GM19452 (cell line): Measurements from ENCODE around the gene F2.
"Not testable (repeated sequence)": the region's sequence is repeated elsewhere in the genome, so short reads cannot be mapped to it uniquely, and the experiment has no call there.

Experiments
- ATAC-seq: cut with Tn5 transposase; IDR thresholded peaks from one replicate; pipeline ENCODE4 v1.9.1; 2021; ENCODE audit not compliant: unreplicated experiment

The F2 gene

DNA sequence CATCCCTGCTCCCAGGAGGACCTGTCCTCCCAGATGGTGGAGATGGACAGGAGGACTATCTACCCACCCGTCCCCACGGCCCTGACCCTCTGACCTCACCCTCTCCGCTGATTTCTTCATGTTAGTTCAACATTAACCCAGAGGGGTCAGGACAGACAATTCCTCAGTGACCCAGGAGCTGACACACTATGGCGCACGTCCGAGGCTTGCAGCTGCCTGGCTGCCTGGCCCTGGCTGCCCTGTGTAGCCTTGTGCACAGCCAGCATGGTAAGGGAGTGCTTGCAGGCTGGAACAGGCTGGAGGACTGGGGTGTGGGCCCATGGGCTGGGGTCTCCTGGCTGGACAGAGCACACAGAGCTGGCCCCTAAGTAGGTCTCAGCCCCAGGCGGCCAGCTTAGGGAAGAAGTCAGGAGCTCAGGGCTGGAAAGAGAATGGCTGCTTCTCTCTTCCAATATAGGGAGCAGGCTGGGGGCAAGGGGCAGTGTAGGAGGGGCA lies at the start of gene F2:
Gene F2, plus strand, starts transcription at position 166 of the 495 bp plus-strand sequence. Its CDS starts 23 bp downstream, at position 189.
- ATAC-seq: no peak

DNA sequence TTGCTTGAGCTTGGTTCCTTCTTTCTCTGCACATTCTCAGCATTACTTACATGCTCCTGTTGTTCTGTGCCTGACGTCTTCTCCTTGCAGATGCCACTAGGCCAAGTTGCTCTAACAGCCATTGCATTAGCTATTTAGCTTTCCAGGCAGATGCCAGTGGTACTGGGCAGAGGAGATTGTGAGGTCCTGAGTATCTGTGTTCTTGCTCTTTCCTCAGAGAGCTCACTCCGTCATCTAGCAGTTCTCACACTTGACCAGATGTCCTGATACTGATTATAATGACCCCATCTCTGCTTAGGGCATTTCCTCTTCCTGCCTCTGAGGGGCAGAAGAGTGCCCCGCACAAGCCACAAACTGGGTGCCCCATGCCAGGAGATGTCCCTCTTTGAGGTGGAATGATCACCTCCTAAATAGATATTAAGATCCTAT lies 49.3 kb upstream of the F2 start:
- no peak for ATAC-seq

DNA sequence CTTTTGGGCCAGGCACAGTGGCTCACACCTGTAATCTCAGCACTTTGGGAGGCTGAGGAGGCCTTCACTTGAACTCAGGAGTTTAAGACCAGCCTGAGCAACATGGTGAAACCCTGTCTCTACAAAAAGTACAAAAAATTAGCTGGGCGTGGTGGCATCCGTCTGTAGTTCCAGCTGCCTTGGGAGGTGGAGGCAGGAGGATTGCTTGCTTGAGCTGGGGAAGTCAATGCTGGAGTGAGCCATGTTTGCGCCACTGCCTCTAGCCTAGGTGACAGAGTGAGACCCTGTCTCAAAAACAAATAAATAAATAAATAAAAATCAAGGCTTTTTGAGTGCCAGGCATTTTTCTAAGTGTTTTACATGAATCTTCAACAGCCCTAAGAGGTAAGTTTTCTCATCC lies 48.5 kb upstream of the F2 start:
- not testable (repeated sequence) for ATAC-seq

- ATAC-seq: no peak
These were observed 47.1 kb upstream of the F2 start for GRCh38 chr11:46671958-46672315.

DNA sequence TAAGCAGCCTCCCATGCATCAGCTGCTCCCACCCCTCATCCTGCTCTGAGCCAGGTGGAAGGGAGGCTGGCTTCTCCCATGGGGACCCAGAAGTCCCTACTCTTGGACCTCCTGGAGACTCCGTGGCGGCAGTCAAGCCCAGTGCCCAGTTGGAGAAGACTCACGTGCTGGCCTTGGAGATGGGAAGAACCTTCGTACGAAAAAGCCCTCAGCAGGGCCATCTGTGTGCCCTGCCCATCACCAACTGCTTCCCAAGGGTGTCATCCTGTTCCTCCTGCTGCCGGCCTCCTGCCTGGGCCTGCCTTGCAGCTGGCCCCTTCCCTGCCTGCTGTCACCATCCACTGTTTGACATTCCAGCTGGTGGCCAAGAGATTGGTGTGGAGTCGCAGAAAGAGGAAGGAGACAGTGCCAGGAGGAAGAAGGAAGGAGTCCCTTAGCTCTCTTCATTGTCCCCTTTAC lies 46.6 kb upstream of the F2 start:
- no peak for ATAC-seq

DNA sequence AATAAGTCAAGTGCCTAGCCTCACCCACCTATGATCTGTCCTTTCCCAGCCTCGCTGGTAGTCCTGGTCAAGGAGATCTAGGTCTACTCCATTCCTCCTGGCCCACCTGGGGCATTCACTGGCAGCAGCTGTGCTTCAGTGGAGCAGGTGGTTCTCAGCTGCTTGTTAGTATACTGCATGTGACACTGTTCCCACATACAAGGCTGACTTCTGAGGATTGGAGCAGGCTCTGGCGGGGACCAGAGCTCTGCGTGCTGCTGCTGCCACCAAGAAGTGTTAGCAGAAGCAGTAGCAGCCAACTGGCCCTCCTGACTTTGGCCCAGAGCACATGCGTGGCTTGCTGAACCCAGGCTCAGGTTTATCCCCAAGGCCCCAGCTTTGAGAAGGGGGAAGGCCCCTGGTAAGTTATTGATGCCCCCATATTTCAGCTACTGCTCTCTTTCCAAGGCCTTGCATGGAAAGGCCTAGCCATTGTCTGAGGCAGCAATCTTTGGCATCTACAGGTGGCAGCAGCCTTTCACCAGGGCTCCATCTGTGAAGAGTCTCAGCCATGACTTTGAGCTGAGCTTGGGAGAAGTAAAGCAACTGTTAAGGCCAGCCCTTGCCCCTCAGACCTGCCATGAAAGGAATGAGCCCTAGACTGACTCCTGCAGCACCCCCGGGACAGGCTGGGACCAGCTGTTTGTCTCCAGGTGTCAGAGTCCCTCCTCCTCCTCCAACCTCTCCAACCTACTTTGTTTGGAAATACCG lies 45.1 kb upstream of the F2 start:
- ATAC-seq: no peak

DNA sequence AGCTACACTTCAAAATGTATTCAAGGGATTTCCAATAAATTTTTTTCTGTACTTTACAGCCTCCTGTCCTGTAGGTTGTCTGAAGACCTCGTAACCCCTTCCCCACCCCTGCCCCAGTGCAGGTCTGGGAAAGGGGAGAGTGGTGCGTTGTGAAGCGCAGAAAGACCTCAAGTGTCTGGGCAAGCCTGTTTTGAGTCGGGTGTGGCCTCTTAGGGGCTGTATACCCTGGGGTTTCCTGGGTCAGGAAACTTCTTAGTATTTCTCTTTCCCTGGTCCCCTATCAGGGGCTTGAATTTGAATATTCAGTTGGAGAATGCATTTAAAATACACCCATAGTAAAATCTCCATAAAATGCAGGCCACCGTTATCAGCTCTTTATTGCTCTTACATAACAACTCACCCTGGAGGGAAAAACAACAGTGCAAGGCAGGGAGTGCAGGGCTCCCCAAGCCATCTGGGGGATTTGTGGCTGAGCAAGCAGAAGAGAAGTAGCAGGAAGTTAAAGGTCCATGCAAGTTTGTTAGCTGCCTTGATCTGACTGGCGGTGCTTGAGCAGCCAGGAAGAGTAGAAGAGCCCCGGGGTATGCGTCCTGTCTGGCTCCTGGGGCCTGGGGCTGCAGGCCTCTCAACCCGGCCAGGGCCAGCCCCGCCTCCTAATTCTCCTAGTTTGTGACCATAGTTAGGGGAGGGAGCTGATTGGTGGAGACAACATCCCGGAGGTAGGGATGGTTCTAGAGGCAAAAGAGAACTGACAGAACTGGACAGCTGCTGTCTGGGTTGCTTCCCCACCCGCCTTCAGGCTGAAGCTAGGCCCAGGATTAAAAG lies 44.3 kb upstream of the F2 start:
- no peak for ATAC-seq

GRCh38 chr11:46675288-46675851 lies 43.6 kb upstream of the F2 start:
- ATAC-seq: no peak

DNA sequence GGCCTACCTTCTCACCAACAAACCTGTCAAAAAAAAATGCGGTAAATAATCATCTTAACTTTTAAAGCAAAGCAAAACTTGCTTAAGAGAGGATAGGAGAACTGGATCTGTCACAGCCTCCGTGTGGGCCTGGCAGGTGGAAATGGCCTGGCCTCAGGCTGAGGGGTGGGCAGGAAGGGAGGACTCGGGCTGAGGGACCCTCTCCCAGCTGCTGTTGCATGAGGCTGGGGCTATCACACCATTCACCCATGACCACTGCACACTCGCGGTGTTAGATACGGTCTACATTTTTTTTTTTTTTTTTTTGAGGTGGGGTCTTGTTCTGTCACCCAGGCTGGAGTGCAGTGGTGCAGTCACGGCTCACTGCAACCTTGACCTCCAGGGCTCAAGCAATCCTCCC lies 43.1 kb upstream of the F2 start:
- no peak for ATAC-seq

DNA sequence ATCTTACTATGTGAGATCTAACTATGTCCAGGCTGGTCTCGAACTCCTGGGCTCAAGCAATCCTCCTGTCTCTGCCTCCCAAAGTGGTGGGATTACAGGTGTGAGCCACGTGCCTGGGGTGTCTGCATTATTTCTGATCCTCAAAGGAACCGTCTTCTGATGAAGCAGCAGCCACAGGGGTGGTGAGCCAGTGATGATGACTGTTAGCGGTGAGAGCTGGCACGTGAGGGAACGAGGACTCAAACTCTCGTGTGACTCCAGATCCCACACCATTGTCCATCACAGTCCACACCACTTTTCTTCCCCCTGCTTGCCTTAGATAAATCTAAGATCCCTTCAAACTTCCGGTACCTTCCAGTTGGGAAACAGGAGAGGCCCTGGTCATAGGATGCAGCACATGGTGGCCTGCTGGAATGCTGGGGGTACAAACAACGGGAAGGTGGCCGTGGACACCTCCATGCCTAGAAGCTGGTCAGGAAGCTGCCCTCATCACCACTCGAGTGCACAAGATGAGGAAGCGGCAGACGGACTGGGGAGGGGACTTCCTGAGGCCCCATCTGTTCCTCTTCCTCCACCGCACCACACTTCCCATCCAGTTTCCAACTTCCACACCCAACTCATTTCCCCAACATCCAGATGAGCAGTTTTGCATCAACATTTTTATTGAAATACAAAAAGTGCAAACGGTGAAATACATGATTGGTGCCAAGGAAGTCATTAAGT lies 42.4 kb upstream of the F2 start:
- ATAC-seq: no peak

GRCh38 chr11:46677169-46677568 lies 41.8 kb upstream of the F2 start:
- ATAC-seq: no peak

DNA sequence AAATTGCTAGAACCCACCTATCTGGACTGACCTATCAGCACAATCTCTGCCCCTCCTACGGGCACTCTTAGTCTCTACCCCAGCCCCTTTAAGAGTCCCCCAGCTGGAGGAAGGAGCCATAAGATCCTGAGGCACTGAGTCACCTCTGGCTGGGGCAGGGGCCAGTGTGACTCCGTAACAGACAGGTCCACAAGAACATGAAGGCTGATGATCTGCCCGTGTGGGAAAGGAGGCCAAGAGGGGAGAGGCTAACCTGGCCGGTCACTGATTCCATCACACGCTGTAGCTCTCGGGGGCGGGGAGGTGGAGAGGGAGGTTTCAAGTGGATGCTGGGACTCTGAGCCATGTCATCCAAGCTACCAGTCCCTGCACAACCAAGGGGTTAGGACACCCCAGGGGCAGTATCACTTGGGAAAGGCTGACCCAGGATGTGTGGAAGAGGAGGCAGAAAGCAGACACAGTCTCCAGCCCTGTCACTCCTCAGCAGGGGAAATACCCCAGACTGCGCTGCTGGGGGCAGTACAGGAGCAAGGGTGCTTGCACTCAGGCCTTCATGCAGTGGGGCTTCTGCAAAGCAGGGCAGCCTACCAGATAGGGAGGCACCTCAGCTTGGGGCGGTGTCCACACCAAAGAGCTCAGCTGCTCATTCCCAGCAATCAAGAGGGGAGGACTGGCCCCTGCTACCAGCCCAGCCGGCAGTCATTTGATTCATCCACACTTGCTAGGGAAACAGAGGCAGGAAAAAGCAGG lies 40.8 kb upstream of the F2 start:
- ATAC-seq: no peak

DNA sequence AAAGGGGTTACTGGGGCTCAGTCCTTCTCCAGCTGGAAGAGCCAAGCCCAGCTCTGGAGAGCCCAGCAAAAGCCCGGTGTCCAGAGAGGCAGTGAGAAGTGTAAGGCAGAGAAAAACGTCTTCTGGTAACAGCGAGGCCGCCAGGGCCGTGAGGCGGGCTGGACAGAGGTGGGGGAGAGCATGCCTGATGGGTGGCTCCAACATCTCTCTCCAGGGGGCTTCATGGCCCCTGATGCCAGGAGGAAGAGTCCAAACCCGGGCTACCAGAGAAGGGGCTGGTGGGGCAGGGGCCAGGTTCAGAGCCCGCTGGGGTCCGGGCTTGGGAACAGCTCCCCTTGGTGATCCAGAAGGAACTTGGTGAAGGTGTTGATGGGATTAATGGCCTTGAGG lies 40.3 kb upstream of the F2 start:
- no peak for ATAC-seq

GRCh38 chr11:46679241-46680163 lies 39.5 kb upstream of the F2 start:
- ATAC-seq: no peak

GRCh38 chr11:46680164-46680760 lies 38.8 kb upstream of the F2 start:
- ATAC-seq: no peak

DNA sequence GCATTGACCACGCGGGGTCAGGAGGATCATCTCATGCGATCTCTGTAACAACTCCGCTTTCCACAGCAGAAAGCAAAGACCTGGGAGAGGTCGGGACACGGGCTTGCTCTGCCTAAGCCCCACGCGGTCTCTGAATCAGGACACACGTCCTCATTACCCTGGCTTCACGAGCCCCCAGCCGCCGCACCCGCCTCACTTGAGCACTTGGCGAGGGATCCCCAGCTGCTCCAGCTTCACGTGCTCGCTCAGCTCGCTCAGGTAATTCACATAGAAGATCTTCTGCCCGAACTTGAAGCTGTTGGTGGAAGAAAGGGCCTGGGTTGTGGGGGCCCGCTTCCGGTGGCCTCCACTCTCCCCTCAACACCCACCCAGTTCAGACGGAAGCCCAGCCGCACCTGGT lies 38.2 kb upstream of the F2 start:
- ATAC-seq: no peak

DNA sequence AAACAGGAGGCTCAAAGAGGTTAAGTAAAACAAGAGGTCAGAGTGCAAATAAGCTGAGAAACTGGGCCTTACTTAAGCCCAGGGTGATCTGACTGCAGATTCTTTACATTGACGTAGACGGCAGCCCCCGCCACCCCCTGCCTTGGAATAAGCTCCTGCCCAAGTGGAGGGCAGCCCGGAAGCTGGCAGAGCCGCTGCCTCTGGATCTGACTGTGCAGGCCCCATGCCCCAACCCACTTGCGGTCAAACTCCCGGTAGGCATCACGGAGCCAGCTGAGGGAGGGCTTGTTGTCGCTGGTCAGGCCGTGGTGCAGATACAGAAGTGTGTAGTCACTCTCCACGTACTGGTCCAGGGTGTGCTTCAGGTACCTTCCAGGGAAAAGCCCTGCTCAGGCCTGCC lies 37.2 kb upstream of the F2 start:
- no peak for ATAC-seq

- ATAC-seq: no peak
These were observed 36.0 kb upstream of the F2 start for GRCh38 chr11:46682773-46683752.
